ENCODE measurements around the gene ARHGAP15.

ARHGAP15 gene

DNA sequence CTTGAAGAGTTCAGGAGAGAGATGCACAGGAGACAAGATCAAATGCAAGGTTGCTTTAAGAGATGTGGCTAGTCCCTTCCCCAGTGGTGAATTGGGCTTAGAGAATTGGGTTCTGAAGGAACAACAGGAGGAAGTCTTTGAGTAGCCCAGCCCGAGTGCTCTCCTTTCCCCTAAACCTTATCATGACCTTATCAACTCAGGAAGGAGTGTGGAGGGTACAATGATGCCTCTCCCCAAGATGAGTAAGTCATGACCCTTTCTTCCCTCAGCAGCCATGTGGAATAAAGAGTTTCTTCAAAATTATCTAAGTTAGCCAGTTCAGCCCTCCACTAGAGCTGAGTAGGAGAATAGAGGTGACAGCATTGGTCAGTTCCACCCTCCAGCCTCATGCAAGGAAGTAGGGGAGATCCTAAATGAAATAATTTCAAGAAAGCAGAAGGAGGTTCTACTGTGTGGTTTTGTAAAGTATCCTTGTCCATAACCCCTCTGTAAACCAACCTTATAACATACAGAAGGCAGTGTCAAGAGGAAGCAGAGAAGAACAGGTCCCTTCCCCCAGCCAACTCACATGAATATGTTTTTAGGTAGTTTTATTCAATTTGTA, 88.4 kb downstream of the ARHGAP15 start:
- no peak overlapping the region for H3K4me3 ChIP-seq (ENCODE audit: low read depth, low read length)
- TF ChIP-seq, protein P1, sequence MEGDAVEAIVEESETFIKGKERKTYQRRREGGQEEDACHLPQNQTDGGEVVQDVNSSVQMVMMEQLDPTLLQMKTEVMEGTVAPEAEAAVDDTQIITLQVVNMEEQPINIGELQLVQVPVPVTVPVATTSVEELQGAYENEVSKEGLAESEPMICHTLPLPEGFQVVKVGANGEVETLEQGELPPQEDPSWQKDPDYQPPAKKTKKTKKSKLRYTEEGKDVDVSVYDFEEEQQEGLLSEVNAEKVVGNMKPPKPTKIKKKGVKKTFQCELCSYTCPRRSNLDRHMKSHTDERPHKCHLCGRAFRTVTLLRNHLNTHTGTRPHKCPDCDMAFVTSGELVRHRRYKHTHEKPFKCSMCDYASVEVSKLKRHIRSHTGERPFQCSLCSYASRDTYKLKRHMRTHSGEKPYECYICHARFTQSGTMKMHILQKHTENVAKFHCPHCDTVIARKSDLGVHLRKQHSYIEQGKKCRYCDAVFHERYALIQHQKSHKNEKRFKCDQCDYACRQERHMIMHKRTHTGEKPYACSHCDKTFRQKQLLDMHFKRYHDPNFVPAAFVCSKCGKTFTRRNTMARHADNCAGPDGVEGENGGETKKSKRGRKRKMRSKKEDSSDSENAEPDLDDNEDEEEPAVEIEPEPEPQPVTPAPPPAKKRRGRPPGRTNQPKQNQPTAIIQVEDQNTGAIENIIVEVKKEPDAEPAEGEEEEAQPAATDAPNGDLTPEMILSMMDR (IDR thresholded peaks at IDR 0.05; ENCODE audit: borderline replicate concordance, insufficient read depth, low read depth, low read length): no peak

DNA sequence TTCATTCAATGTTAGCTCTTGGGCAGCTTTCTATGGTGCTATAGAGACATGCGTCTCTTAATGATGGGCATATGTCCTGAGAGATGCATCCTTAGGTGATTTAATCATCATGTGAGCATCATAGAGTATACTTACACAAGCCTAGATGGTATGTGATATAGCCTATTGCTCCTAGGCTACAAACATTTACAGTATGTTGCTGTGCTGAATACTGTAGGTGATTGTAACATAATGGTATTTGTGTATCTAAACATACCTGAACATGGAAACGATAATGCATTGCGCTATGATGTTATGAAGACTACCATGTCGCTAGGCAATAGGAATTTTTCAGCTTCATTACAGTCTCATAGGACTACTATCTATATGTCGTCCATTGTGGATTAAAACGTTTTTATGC, 89.4 kb downstream of the ARHGAP15 start:
- no peak overlapping the region for H3K4me3 ChIP-seq (ENCODE audit: low read depth, low read length)
- TF ChIP-seq, protein P1 (IDR thresholded peaks at IDR 0.05; ENCODE audit: borderline replicate concordance, insufficient read depth, low read depth, low read length): no peak

DNA sequence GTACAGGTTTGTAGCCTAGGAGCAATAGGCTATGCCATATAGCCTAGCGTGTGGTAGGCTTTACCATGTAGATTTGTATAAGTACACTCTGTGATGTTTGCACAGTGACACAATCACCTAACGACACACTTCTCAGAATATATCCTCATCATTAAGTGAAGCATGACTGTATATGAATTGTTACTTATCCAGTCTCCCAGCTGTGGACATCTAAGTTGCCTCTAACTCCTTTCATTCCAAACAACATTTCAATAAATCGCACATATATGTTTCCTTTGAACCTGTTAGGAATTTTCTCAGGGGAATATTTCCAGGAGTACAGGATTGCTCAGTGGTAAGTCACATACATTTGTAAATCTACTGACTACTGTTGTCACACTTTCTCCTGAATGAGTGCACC, 90.0 kb downstream of the ARHGAP15 start:
- TF ChIP-seq, protein P1 (IDR thresholded peaks at IDR 0.05; ENCODE audit: borderline replicate concordance, insufficient read depth, low read depth, low read length): no peak
- H3K4me3 ChIP-seq (ENCODE audit: low read depth, low read length): no peak overlapping the region

DNA sequence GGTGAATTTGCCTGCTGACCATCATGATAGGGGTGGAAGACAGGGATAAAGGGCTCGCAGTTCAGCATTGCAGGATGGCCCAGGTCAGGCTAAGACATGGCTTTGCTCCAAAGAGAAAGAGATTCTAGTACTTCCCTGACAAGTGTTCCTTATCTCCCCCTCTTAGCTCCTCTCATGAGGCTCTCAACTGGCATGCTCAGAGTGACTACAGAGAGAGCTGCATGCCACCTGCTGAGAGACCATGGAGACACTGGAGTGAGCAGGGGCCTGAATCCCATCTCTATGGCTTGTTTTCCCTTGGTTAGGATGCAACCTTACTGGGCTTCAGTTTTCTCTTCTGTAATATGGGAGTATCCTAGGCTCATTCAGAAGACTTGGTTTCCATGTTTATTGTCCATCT, 94.3 kb downstream of the ARHGAP15 start:
- H3K4me3 ChIP-seq (ENCODE audit: low read depth, low read length): no peak overlapping the region

DNA sequence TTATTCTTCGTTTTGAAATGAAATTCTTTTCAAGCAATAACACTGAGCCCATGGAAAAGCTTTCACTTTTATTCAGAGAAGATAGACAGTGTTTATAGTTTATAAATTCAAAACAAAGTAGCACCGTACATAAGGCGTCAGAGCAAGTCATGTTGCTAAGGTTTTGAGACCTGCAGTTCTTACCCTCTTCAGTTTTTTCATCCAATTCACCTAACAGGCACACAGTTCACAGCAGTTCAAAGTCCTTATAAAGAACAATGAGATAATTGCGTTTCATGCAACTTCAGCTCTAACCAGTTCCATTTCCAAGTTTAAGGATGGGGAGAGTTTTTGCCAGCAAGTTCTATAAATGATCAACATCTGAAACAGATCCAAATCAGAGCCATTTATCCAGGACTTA, 96.7 kb downstream of the ARHGAP15 start:
- TF ChIP-seq, protein P1 (IDR thresholded peaks at IDR 0.05; ENCODE audit: borderline replicate concordance, insufficient read depth, low read depth, low read length): no peak

More for the DNA sequence above, 94.3 kb downstream of the ARHGAP15 start:
- TF ChIP-seq, protein P1 (IDR thresholded peaks at IDR 0.05; ENCODE audit: borderline replicate concordance, insufficient read depth, low read depth, low read length): no peak

DNA sequence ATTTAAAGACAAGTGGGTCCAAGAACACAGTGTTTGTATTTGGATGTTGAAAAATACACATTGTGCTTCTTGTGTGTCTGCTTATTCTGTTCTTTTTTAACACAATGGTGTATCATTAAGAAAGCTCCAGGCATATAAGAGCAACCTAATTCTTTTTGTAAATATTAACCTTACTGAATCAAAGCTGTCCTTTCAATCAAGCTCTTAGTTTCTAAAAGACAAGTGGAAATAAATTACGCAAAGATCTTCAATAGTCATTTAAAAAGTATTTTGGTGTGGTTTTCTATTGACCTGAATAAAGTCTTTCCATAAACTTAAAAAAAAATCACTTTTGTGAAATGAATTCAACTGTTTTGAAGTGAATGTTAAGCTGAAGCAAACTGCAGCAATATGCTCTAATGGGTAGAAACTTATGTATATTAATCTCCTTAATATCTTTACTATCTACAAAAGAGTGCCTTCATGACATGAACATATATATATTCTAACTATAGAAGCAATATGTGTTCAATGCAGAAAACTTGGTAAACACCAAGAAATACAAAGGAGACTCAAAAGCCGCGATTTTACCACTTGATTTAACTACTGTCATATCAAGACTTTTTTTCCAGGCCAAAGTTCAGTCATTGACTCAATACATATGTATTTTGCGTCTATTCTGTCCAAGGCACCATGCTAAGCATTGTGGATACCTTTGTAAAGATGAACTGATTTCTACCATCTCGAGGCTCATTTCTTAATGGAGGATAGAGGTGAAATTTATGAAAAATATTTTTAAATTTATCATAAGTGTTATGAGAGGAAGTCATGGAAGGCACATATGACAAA, 97.7 kb downstream of the ARHGAP15 start:
- TF ChIP-seq, protein P1 (IDR thresholded peaks at IDR 0.05; ENCODE audit: borderline replicate concordance, insufficient read depth, low read depth, low read length): no peak

More for the DNA sequence above, 96.7 kb downstream of the ARHGAP15 start:
- H3K4me3 ChIP-seq (ENCODE audit: low read depth, low read length): no peak overlapping the region

DNA sequence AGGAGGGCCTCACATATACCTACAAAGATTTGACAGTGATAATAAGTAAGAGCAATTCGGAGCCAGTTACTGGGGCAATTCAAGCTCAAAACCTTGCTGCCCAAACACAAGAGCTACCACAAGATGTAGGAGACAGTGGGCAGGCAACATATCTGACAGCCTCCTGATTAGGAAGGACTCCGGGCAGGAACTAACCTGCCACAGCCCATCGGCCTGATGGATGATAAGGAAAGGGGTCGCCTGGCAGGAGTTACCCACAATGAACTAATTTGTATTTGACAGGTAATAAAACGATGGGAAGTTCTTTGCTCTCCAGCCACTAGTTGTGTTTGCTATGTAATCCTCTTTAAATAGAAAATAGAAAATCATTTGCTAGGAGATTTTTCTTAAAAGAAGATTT, 100.2 kb downstream of the ARHGAP15 start:
- no peak overlapping the region for H3K4me3 ChIP-seq (ENCODE audit: low read depth, low read length)
- TF ChIP-seq, protein P1 (IDR thresholded peaks at IDR 0.05; ENCODE audit: borderline replicate concordance, insufficient read depth, low read depth, low read length): no peak

More for the DNA sequence above, 97.7 kb downstream of the ARHGAP15 start:
- no peak overlapping the region for H3K4me3 ChIP-seq (ENCODE audit: low read depth, low read length)

Measured in GM12875 (cell line).